ENCODE measurements around the gene PREP.

Gene PREP

DNA sequence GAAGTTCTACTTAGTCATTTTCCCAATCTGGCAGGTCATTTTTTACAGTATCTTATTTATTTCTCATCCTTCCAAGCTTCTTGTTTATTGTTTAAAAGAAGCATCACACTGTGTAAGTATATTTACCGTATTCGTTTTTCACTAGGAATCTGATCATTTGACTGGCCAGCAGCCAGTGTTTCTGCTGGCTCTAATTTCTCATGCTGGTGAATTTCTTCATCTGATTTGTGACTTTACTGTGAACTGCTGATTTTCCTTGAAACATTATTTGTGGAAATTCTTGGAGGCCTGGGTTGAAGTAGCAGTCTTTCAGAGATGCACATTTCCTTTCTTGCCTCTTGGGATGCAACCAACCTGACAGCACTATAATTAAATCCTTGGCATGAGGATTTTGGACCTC lies 65.9 kb downstream of the PREP start:
- no peak for DNase-seq

DNA sequence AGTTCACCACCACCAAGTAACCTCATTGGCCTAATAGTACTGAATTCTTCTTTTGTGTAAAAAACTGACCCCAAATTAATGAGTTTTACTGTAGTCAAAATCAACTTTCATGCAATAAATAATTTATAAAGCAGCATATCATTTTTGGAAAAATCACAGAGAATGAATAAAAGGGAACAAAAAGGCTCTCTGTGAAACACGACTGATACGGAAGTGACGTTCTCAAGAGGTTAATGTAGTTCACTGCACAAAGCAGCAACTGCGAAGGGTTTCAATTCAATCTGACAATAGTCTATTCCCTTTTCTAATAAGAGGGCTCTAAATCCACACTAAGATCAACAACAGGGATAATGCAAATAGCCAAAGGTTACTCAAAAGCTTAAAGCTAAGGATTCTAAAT lies 70.3 kb downstream of the PREP start:
- no peak for DNase-seq

DNA sequence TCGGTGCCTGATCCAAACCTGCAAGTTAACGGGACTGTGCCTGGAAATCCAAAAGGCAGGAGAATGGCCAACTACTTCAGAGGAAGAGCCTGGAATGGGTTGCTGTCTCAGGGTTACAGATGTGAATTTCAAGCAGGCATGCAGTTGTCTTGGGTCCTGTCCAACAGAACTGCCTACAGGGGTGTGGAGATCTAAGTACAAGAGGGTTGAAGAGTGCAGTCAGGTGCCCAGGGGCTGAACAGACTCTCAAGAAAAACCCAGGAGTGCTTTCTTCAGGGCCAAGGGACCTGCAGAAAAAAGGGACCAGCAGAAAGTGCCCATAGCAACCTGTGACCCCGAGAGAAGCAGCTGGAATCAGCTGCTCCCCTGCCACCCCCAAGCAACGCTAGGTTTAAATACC lies 71.0 kb downstream of the PREP start:
- no peak for DNase-seq

DNA sequence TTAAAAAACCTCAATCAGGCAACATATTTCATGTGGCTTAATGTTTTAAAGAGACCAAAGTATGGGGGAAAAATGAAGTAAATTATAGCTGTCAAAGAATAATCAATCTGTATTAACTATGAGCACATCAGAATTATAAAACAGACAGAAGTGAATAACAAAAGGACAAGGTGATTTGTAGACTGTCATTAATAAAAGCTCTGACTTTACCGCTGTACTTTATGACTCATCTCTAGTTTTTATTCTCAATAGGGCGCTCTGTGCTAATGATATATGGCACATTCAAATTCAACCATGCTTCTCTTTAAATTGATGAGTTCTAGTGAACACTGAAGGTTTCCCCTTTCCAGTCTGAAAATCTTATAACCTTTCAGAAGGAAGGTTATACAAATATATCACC lies 72.0 kb downstream of the PREP start:
- no peak for DNase-seq

DNA sequence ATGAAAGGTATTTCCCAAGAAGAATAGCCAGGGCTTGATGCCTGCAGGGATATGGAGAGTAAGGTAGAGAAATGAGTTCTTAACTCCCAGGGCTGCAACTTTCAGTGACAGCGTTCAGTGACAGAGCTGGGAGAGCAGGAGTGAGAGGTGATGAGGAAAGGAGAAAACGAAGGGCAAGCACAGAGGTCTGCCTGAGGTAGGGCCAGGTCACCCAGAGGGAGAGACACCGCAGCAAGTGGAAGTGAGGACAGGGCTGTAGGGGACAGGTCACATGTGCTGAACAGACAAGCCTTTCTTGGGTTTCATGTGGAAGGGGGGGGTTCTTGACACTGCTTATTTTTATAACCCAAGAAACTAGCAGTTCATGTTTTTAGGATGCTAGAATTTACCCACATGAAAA lies 72.5 kb downstream of the PREP start:
- no peak for DNase-seq

DNA sequence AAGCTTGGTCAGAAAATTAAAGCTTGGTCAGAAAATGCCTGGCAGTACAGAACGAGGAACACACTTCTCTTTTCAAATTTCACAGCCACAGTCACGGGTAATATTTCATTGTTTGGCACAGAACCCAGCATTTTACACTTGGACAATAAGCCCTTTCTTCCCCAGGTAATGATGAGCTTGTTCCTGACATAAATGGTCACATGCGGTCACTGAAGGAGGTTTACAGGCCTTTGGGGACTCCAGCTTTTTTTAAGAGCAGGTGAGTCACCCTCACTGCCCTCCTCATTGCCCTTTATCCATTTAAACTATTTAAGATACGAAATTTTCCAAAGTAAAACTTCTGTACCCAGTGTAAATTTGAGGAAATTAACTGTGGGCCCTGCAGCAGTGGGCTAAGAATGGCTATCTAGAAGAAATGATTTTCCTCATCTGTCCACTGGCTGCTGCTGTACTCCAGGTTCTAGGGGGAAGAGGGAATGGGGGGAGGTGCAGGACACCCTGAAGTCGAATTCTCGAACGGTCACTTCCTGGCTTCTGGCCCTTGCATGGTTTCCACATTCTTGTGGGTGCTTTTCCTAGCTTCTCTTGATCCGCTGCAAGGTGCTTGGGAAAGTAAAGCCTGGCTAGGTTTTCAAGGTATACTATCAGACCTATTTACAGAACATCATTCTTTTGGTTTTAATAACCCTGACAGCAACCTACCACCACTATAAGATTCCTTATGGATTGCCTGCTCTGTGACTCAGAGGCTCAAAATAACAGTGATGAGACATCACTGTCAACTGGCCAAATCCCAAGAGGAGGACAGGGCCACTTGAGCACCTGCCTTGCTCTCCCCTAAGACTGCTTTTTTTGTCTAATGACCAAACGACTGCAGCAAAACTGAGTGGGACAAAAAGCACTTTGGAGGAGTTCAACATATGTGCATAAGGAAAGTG lies 75.8 kb downstream of the PREP start:
- peak; percentile 49 for DNase-seq

DNA sequence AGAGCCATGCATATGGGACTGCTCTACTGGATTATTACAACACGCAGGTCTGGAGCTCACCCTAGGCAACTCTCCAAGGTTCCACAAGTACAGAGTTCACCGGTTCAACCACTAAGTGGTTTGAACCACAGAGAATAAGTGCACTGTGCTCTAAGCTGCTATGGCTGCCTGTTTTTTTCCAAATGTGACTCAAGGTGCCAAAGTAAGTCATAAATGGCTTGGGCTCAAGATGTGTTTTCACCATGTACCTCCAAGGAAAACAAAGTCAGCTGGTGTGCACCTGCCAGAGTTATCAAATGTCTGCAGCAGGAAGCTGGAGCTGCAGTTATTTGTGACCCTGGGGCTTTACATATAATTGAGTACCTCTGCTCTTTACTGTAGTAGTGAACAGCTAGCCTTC lies 76.7 kb downstream of the PREP start:
- no peak for DNase-seq

DNA sequence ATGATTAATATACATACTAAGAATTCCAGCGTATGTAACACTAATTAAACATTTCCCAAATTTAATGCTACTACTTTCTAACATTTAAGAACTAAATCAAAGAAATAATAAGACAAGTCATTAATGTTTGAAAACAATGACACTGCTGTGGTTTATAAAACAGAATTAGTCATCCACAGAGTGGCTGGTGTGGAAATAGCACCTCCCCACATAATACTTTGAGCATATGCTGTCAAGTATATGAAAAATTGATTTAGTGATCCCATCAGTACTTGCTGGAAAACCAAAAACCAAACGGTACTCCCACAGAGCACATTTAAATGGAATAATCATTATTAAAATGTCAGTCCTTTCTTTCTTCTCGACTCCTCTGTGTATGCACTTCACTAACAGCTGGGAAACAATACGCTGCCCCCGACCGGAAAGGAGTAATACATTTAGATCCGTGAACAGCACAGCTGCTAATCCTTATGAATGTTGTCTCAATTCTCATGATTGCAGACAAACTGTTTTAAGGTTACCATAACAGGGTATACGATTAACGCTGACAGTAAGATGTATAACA lies 78.4 kb downstream of the PREP start:
- DNase-seq = no peak

DNA sequence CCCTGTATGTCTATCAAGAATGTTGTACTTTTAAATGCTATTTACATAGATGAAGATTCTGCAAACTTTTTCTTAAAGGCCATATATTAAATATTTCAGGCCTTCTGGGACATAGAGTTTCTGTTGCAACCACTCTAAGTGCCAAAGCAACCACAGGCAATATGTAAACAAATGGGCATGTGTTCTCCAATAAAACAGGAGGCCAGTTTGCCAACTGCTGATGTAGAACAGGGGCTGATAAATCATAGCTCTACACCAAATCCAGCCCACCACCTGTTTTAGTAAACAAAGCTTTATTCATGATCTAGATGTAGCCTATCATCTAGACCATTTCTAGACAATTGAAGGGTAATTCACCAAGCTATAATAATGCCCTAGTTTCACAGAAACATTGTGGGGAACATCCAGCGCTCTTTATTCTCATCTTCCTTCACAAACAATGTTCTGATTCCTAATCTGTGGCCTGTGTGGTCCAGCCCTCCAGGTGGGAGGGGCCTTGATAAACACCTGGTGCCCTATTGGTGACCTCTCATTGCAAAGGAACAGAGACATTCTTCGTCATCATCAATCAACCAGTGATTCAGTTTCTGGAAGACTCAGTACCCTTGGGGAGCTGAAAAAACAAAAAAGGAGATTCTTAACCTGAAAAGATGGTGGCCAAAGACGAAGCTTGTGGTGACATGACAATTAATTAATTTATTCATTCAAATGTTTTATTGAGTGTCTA lies 80.2 kb downstream of the PREP start:
- no peak for DNase-seq

DNA sequence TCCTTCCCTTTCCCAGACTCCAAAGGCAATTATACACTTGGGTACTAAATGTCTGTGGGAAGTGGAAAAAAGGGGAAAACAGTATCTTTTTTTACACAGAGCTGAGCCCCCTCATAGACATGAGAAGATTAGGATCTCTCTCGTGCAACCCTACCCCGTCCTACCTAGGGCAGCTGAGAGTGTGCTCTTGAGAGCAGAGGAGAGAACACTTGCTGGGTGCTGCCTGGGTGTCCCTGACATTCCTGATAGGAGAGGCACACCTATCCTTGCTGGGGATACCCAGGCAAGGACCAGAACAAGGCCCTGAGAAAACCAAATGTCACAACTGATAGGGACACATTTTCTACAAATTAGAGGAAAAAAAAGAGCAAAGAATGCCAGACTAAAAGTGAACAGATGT lies 81.2 kb downstream of the PREP start:
- no peak for DNase-seq

DNA sequence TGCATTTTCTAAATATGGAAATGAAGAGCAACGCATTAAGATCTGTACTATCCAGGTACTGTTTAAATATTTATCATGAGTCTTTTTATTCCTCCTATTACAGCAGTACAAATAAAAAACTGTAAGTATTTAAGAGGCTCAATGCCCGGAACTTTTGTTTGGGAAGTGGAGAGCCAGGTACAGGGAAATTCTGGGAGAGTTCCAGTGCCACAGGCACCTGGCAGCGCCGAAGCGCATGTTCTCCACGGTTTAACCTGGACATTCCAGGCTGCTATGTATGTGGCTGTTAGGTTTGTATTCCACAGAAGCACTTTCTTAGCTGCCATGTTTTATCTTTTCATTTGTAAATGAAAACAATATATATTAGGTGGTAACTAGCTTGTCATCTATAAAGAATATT lies 81.7 kb downstream of the PREP start:
- no peak for DNase-seq

DNA sequence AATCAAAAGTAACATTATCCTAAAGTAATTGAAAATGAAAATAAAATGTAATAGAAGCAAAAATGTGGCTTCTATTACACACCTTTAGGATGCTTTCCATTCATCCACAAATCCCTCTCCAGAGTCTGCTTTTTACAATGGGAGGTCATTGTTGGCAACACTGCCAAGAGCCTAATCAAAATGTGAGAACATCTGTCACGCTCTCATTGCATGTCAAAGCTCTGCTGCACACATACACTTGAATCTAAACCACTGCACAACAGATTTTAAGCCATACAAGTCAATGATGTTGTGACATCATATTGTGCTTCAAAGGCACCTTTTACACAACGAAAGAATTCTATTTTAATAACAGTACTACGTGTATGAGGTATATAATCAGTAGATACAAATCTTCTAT lies 82.1 kb downstream of the PREP start:
- no peak for DNase-seq

DNA sequence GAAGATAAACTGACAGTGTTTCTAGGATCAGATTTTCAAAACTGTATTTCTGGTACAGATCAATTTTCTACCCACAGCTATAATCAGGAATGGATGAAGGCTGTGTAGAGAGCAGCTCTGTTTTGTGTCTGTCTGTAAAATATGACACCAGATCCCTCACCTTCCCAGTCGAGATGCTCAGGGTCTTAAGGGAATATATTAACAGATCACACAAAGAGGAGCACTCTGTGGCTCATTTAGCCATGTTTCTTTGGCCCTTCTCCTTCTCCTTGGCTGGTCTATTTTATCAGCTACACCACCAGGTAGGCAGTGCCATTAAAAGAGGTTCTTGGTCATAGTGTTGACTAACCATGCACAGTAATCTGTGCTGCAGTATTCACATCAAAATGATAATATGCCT lies 82.6 kb downstream of the PREP start:
- DNase-seq = no peak

DNA sequence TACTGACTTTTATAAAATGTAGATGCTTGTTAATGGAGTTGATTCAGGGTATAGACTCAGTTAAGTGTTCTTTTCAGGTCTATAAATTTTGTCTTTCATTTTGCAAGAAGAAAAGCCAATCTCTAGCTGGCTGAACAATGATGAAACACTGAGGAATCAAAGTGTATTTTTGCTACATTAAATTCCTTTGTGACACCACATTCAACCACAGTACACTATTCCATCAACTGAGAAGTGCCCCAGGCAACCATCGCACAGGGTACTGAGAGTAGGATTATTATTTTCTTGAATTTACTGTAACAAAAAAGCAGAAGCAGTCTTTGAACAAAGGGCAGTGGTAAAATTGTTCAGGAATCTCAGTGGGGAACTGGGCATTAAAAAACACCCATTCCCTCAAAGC lies 83.6 kb downstream of the PREP start:
- no peak for DNase-seq

DNA sequence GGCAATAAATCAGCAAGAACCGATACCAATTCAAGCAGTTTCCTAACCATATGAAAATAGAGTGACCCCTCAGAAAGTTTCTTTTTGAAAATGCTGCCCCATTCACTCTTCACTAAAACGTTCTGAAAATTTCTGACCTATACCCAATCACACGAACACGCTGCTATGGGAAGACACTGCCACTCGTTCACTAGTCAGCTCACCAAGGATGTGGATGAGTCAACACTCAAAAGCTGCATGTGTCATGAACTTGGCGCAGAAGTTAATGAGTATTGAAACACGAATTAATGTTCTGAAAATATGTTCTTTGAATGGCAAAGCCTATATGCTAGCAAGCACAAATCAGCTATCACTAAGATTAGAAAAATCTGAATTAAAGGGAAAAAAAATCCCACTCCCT lies 84.2 kb downstream of the PREP start:
- DNase-seq = no peak

DNA sequence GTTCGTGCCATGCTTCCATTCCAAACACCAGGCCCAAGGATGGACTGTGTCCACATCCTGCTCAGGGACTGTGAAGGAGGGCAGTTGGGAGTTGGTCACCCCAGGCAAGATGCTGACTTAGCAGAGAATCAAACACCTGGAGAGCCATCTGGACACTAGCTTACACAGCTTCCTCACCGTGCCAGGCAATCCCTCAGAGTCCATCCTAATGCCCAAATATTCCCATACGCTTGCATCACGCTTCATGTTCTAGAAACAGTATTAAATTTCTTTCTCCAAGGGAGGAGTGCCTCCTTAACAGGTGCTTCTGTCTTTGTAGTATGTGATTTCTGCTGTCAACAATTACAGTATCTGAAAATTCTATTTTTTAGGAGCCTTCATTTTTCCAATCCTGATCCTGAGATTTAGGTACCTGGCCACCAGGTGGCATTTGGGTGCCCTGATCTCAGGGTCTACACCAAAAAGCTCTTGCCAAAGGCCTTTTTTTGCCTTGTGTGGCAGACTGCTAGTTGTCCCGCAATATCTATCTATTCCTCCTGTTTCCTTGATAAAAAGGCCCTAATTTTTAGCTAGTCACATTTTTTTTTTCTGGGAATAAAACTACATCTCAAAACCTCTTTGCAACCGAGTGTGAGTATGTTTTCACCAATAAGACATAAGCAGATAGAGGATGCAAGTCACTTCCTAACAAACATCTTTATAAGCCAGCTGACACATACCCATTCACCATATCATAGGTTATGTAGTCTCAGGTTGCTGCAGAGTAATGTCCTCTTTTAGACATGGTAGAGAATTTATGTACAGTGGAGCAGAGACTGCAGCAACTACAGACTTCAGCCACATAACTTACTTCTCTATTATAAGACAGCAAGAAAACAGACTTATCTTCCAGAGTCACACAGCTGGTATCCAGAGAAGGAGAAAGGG lies 85.0 kb downstream of the PREP start:
- DNase-seq = no peak

DNA sequence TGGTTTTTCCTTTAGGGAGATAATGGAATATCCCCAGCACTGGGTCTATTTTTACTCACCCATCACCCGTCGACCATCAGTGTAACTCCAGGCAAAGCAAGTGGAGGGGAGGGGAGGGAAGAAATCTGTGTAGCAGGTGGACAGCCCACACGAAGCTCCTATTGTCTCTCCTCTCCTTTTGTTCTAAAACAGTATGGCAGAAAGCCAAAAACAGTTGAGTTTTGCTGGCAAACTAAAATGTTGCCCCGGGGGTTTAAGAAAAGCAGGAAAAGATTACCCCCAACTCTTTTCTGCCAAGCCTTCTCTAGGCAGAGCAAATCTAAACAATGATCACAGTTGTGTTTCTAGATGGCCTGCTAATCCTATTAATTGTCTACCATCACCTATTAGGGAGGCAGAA lies 89.7 kb downstream of the PREP start:
- no peak for DNase-seq

DNA sequence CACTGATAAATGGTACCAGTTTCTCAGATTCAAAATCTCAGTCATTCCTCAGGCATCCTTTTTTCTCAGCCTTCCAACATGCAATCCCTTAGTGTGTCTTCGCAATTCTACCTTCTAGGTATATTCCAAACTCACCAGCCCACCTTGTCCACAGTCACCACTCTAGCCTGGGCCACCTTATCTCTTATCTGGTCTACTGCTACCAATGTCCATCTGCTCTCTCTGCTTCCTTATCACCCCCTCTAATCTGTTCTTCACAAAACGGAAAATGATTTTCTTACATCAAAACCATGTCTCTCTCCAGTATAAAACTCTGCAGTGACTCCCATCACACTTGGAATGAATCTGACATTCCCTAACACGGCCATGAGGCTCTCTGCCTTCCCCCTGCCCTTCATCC lies 91.9 kb downstream of the PREP start:
- DNase-seq = no peak

DNA sequence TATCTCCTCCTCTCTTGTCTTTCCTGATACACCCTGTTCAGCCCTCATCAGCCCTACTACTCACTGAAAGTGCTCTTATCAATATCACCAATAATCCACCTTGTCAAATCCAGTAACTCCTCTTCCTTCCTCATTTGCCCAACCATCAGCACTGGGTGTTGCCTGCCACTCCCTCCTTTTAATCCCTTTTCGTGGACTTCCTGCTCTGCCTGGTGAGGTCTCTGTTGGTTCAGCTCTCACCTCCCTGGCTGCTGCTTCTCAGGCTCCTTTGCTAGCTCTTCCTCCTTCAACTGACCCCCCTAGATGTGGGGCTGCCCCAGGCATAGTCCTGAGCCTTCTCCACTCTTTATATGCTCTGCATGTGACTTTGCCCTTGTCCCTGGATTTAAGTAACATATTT lies 92.5 kb downstream of the PREP start:
- no peak for DNase-seq

DNA sequence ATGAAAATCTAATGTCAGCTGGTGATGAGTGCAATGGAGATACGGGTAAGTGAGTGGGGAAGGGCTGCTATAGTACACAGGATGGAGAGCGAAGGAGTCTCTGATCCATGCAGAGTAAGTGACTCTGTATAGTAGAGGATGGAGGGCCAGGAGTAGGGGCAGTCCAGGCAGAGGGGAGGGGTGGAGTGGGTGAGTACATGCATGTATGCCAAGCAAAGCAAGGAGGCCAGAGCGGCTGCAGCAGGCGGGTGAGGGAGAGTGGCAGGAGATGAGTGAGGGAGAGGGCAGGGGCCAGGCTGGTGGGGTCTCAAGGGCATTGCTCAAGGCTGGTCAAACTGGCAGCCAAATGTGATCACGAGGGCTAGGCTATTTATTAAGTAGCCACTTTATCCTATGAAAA lies 94.0 kb downstream of the PREP start:
- DNase-seq = no peak

DNA sequence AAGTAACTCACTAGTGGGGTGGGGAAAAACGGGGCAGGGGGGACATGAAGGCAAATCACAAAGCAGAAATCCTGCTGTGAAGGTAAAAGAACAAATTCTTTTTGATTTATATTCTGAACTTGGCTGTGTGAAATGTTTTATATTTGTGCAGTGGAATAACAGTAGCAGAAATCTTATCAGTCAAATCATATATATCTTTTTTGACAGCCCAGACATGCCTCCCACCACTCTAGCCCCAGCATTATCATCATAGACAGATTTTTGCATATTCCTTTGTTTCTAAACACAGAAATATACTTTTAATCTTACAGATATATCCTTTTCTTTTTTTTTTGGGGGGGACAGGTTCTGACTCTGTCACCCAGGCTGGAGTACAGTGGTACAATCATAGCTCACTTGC lies 97.4 kb downstream of the PREP start:
- no peak for DNase-seq

DNA sequence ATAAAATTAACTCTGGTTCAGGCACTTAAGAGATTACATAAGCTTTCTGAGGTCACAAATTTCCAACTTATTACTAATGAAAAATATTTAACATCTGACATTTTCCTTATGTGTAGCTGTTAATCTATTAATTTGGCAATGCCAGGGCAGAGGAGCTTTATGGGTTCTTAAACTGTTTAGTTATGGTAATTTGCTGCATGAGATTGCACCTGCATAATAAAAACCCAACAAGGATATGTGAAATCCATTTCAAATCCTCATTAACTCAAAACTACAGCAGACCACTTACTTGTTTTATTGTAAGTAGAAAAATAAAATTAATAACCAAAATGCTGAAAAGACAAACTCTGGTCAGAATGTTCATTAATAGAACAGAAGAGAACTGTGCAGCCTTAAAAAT lies 98.1 kb downstream of the PREP start:
- DNase-seq = no peak

DNA sequence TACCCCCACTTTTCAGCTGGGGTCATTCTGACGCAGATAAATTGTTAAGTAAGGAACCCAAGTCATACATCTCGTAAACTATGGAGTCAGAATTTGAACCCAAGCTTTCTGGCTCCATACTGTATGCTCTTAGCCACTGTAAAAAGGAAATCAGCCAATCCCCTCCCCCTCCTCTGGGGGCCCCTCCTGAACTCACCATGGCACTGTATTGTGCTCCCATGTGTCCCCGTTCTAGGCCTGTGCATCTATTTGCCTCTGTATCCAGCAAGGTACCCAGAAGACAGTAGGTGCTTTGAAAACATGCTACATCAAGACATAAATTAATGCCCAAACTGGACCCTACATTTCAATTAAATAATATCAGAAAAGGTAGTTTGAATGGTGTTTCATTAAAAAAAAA lies 98.5 kb downstream of the PREP start:
- DNase-seq = no peak
